Measurements from ENCODE around the gene RGS3.
"Not testable (repeated sequence)": the region's sequence is repeated elsewhere in the genome, so short reads cannot be mapped to it uniquely, and the experiment has no call there.

RGS3 gene

DNA sequence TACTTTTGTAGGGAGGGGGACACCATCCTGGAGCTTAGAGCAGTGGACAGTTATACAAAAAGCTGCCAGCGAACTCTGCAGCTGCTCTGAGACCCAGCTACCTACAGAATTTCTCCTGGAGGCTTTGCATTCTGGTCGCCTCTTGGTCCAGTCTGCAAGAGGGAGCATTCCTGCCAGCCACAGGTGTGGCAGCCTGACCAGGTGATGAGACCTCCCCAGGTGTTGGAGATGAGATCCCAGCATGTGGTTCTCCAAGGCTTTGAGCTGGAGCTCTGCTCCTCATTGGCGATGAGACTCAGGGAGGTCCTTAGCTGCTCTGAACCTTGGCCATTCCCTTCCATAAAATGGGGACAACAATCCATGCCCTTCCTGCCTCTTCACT is 69.3 kb downstream of the RGS3 start:
- no peak for DNase-seq

DNA sequence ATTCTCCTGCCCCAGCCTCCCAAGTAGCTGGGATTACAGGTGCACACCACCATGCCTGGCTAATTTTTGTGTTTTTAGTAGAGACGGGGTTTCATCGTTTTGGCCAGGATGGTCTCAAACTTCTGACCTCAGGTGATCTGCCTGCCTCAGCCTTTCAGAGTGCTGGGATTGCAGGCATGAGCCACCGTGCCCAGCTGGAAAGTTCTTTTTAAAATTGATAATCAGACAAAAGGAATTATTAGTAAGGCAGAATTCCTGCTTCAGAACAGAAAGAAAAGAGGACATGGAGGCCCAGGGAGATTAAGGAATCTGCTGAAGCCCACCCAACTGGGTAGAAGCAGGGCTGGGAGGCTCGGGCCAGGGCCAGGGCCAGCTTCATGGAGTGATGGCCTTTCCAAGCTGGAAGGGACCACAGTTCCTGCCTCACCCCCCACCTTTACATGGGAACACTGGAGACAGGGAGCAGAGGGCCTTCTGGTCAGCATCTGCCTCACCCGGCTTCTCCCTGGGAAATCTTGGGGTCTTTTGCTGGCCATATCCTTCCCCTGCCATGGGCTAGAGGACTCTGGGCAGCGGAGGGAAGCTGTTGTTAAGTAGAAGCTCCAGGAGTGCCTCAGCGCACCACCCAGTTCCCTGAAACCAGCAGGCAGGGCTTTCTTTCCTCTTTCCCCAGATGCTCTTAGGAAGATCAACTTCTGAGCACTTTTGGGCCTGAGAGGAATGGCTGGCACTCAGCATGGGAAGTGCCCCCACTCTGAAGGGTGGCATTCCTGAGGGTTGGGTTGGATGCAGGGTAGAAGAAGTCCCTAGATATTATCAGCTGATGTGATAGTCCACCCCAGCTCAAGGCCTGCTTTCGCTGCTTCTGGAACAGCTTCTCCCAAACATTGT is 70.1 kb downstream of the RGS3 start:
- DNase-seq = no peak

DNA sequence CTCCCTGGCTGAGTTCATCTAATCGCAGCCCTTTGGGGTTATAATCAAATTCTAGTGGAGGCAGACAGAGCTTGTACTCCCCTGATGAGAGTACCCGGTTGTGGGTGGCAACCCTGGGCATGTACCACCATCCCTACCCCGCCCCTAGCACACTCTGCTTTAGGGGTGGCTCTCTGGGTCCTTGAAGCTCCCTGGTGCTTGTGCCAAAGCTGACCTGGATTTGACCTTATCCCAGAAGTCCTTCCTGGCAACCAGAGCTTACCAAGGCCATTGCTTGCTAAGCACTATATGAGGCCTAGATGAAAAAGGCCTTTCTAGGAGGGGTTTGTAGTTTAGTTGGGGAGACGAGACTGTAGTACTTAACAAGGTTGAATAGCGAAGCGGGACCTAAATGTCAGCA is 72.2 kb downstream of the RGS3 start:
- no peak for DNase-seq

DNA sequence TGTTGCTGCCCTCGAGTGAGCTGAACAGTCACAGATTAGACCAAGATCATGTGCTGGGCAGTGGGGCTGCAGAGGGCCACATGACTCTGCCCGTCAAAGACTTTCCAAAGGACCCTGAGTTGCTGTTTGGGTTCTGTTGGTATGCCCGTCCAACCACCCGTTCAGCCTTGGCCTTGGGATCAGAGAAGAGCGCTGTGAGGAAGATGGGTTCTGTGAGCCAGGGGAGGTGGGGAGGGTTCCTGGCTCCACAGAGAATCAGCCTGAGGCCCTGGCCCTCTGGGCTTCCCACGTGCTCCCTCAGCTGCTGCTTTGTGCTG is 72.6 kb downstream of the RGS3 start:
- no peak for DNase-seq

DNA sequence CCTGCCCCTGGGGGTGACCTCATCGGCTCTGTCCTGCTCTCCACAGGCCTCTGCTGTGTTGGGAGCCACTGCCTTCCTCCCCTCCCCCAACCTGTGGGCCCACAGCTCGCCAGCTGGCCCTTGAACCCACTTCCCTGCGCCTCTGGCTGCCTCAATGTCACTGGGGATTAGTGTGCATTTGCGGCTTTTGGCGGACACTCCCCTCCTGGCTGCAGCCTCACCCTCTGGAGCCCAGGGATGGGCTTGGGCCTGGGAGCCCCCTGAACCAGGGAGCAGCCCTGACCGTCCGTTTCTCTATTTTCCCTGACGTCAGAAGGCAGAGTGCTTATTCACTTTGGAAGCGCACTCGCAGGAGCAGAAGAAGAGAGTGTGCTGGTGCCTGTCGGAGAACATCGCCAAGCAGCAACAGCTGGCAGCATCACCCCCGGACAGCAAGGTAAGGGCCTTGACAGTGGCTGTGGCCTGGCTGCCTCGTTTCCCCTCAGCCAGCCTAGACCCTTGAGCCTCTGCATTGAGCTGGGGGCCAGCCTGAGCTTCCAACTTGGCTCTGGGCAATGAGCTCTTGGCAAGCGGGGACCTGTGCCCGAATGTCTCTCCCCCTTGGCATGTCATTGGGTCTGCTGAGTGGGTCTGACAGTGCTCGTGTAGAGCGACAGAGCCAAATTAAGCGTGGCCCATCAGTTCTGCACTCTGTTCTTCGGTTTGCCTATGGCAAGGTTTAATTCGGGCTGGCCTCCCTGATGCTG is 73.1 kb downstream of the RGS3 start:
- peak; percentile 60 for DNase-seq

DNA sequence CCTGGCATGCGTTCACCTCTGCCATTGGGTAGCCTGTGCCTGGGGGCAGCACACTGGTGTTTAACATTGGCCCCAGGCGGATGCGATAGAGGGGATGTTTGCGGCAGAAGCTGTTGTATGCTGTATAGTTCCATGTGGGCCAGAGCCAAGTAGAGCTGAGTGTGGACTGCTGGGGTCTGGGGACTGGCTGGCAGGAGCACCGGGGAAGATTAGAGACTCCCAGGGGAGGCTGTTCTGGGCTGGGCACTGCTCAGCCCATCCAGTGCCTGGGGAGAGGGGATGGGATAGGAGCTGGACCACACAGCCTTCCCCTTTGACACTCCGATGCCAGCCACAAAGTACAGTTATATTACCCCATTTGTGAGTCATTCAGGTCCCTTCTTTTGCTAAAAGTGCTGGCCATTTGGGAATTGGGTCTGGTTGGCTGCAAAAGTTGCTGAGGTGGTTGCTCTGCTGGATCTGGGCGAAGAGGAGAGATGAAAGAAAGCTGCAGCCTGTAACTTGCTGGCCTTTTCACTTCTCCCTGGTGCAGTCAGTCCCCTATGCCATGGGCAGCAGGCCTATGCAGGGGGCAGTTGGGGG is 73.8 kb downstream of the RGS3 start:
- DNase-seq = peak; percentile 60

DNA sequence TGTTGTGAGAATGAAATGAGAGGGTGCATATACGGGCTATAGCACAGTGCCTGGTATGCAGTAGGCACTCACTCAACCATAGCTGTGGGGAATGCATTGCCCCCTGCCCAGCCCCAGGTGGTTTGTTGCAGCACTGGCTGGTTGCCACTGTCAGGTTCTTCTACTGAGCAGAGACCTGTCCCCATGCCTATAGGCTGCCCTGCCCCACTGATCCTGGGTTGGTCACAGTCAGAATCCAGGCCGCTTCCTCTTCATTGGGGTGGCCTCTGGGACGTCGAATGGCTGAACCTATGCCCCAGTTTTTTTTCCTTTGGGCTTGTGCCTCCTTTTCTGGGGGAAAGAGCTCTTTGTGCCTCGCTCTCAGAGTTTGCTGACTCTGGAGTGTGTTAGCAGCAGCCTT is 74.6 kb downstream of the RGS3 start:
- DNase-seq = no peak

DNA sequence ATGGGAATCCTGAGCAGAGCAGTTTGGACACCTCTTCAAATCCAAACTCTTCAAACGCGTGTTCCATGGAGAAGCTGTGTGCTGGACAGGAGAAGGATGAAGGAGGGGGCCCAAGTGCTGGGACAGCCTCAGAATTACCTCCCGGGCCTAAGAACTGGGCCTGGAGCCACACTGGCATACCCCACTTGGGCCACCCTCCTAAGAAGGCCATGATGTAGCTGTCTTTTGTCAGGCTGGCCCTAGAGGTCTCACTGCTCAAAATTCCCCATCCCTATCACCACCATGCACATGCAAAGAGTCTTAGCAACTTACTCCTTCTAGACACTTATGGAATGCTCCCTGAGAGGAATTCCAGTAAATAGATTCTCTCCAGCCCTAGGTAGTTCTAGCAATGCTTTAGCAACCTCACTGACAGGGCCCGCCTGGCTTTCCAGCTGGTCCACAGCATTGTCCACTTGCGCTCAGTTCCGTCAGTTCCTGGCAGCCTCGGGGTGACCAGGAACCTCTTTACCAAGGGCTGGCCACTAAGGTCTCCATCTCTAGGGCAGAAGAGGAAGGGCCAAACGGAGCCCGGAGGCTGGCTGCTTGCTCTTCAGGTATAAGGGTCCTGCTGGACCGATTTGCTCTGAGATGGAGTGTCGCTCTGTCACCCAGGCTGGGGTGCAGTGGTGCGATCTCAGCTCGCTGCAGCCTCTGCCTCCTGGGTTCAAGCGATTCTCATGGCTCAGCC is 75.3 kb downstream of the RGS3 start:
- DNase-seq = no peak

DNA sequence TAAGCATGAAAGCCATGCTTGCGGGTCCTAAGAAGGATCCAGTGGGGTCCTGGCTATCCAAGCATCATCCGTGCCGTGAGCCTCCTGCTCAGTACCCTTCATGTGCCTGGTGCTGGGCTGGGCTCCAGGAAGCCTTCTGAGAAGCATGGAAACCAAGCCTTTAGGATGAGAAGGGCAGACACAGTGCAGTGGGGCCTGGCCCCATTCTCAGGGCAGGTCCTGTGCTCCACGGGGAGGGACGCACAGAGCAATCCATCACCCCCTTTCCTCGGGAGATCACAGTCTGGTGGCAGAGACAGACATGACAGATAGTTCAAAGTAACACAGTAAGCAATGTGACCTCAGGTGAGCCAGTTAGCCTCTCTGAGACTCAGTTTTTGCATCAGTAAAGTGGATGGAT is 76.9 kb downstream of the RGS3 start:
- no peak for DNase-seq

DNA sequence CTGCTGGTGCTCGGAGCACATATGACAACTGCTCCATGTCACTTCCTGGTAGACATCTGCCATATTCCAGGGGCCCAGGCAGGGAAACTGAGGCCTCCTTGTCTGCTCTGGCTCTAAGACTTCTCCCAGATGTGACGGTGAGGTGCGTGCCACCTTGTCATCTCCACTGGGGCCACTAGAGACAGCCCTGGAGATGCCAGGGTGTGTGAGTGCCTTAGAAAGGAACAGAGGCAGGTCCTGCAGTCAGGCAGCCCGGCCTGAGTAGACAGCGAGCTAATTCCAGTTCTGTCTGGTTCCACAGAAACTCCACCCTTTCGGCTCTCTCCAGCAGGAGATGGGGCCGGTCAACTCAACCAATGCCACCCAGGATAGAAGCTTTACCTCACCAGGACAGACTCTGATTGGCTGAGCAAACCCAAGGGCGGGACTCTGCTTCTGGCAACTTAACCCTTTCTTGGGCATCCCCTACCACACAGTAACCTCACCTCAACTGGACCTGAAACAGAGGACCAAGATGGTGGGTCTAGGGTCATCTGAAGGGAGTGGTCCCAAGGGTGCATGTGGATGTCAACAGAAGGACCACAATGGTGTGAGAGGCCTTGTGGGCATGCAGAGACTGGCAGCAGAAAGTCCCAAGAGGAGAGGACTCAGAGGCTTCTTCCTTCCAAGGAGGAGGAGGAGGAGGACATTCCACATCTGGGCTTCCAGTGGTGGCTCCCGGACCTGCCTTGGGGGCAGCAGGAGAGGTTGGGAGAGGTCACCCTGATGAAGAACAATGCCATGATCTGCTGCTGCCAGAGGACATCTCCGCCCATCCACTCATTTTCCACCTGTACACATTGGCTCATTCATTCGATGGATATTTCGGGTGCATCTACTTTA is 77.7 kb downstream of the RGS3 start:
- no peak for DNase-seq

DNA sequence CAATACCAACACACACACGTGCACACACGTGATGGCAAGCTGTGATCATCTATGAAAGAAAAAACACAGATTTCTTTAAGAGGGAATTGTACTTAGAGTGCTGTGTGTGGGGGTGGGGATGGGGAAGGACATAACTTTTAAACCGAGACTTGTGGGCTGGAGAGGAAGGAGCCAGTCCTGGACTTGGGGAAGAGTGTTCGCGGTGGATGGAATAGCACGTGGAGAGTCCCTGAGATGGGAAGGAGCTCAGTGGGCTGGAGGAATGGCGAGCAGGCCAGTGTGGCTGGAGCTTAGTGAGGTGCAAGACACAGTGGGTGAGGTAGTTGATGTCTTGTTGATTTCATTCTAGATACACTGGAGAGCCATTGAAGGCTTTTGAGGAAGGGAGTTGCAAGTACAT is 78.5 kb downstream of the RGS3 start:
- DNase-seq = no peak

DNA sequence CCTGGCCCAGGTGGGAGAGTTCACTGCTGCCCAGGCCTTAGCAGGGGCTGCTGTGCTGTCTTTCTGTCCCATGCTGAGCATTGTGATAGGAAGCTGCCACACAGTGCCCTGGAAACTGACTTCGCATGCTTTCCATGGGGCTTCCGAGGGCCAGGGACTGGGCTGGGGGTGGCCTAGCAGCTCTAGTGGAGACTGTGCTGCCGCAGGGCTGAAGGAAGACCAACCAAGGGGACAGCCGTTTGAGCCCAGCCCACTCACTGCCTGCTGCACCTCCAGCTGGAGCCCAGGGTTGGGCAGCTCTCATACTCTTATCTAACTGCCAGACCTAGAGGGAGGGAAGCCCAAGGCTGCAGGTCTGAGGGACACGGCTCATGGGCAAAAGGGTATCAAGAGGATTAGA is 79.2 kb downstream of the RGS3 start:
- no peak for DNase-seq

DNA sequence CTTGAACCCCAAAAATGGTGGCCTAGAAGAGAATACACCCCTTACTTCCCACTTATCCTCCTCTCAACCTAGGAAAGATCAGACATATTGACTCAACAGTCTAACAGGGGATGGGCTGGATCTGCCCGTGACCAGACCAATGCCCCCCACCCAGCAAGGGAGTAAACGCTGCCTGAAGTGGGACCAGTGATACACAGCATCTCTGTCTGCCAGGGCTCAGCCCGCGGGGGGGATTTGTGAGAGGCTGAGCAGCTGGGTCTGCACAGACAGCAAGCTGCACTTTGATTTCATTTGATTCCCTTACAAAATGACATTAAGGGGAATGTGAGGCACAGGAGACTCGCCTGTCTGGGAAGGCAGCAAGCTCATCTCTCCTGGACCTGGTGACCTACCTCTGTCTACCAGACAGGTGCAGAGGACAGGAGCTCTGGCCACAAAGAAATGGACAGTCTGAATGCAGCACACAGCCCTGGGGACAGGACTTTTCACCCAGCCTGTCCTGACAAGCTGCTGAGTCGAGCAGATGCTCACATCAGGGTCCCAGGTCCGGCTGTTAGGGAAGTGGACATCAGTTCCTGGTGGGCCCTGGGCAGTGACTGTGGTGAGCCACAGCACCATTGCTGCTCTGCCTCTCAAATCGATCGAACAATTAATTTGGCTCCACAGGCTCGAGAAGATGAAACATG is 79.9 kb downstream of the RGS3 start:
- no peak for DNase-seq

DNA sequence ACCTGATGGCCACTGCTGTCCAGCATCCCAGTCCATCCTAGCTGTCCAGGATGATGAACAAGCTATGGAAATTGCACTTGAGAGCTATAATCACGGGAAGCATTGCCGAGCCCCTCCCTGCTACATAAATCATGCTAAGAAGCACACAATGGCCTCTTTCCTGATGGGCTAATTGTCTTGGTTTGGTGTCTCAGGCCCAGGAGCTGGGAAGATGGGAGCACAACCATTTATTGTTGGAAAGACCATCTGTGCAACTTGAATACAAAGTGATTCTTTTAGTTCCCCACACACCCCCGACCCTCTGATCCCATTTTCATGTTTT is 80.4 kb downstream of the RGS3 start:
- no peak for DNase-seq

DNA sequence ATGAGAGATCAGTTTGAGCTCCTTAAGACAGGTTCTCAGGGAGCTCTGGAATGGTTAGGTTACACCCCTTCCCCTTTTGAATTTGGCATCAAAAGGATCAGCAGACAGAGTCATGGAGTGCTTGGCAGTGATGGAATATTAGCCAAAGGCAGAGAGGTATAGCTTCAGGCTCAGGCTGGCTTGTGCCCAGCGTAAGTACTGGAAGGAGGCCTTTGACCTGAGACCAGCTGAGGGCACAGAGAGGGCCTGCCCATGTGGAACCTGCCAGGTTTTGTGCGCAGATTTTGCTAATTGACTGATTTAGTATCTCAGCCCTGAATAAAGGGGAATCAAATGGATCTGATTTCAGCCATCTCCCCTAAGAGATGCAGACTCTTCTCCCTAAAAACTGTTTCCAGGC is 81.5 kb downstream of the RGS3 start:
- DNase-seq = no peak

DNA sequence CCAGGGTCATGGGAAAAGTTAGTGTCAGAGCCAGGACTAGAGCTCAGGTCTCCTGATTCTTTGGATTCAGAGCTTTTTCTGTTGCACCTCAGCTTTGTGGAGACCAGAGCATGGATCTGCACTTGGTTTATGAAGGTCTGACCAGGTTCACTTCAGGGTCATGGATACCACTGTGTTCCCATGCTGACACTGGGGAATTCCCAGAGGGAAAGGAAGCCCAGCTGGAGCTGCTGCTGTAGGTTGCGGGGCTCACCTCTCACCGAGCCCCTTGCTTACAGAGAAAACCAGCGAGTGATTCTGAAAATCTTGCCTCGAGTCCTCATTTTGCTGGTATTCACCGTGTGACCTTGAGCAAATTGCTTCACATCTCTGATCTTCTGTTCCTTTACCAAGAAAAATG is 83.0 kb downstream of the RGS3 start:
- no peak for DNase-seq

DNA sequence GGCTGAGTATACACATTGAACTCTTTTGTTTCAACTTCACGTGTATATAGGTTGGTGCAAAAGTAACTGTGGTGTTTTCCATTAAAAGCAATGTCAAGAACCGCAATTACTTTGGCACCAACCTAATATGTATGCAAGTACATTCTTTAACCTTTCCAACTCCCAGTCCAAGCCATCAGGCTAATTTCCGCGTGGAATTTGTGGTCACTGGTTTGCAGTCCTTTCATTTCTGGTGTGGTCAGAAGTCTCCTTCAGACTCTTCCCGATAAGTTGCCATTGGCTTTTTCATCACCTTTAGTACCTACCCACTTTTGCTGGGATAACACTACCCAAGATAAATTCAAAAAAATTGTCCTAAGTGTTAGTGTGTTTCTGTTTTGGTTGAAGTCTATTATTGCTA is 84.0 kb downstream of the RGS3 start:
- DNase-seq = no peak

DNA sequence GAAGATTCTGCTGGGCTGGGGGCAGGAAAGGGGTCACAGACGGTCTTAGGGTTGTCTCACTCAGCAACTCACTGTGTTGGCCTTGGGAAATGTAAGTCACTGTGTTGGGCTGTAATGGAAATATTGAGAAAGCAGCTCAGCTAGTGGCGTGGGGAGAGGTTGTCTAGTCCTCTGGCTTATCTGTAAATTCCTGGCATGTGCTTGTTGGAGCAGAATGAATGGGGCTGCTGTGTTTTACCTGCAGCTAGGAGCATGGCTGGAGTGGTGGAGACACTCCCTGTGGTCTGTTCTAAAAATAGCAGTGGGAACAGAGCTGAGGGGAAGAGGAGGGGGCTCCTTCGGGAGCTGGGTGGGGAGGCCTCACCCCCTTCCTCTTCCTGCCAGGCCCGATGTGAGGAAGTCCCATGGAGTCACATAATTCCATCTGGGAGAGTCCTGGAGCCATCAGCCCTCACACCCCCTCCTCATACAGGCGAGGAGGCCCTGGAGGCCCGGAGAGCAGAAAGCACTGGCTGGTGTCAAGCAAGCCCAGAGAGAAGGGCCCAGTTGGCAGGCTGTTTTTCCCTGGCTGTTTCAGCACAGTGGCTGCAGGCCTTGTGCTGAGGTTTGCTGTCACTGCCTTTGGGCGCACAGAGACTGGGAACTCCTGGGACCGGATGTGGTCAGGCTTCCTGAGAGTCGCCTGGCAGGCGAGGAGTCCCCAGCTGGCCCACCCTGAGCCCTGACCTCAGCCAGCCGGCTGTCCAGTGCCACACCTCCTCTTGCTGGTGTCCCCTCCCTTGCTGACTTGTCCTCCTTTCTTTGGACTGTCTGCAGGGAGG is 84.9 kb downstream of the RGS3 start:
- no peak for DNase-seq

DNA sequence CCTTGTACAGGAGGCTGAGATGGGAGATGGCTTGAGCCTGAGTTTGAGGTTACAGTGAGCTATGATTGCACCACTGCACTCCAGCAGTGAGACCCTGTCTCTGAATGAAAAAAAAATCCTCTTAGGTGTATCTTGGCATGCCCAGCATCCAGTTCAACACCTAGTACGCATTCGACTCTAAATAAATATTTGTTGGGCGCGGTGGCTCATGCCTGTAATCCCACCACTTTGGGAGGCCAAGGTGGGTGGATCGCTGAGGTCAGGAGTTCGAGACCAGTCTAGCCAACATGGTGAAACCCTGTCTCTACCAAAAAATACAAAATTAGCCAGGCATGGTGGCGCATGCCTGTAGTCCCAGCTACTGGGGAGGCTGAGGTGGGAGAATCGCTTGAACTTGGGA is 86.4 kb downstream of the RGS3 start:
- not testable (repeated sequence) for DNase-seq

DNA sequence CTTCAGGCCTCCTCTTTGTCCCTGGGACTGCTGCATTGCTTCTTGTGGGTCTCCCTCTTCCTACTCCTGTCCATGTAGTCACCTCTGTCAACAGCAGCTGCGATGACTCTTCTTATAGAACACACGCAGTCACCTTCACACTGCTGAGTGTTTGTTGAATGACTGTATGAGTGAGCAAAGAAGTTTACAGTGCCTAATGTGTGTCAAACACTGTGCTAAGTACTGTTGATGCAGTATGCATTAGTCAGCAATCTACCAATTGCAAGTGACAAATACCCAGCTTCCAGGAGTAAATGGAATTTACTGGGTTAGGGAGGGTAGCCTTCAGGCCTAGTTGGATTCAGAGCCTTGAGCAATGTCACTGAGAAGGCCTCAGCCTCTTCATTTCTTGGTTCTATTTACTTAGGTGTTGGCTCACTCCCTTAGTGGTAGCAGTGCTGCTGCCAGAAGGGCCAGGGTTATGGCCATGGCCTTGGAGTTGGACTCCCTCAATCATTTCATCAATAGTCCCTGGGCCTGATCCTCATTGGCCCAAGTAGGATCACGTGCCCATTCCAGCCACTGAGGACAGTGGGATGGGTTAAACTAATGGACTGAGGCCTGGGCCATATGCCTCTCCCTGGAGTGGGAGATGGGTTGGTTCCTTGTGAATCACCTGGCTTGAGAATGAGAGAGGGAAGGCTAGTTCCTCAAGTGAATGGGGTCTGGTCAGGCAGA is 93.5 kb downstream of the RGS3 start:
- DNase-seq = no peak

Data from NCI-H446 treated with DMSO at 0.1 percent for 48 hours (cell line).